ENCODE data around the gene LMX1B.
A peak's percentile ranks its signal among the peaks of the same experiment; 100 is the strongest.
"Not testable (repeated sequence)": the region's sequence is repeated elsewhere in the genome, so short reads cannot be mapped to it uniquely, and the experiment has no call there.

Gene LMX1B

GRCh38 chr9:126700296-126700695, 86.6 kb downstream of the LMX1B start:
- DNase-seq: peak; percentile 37

- DNase-seq: peak; percentile 22
Measured at GRCh38 chr9:126700903-126701812, 87.4 kb downstream of the LMX1B start.

- peak; percentile 25 for DNase-seq
Measured at GRCh38 chr9:126701813-126702140, 88.0 kb downstream of the LMX1B start.

- peak; percentile 45 for DNase-seq
Measured at GRCh38 chr9:126702151-126703001, 88.6 kb downstream of the LMX1B start.

GRCh38 chr9:126703002-126703865, 89.5 kb downstream of the LMX1B start:
- DNase-seq: no peak

GRCh38 chr9:126703866-126704156, 90.1 kb downstream of the LMX1B start:
- DNase-seq: no peak

GRCh38 chr9:126704157-126704891, 90.6 kb downstream of the LMX1B start:
- peak; percentile 47 for DNase-seq

GRCh38 chr9:126704892-126705766, 91.4 kb downstream of the LMX1B start:
- DNase-seq: peak; percentile 87

- peak; percentile 44 for DNase-seq
Measured at GRCh38 chr9:126705767-126706697, 92.3 kb downstream of the LMX1B start.

- DNase-seq: no peak
Measured at GRCh38 chr9:126706698-126707053, 92.9 kb downstream of the LMX1B start.

- no peak for DNase-seq
Measured at GRCh38 chr9:126707083-126707482, 93.4 kb downstream of the LMX1B start.

- not testable (repeated sequence) for DNase-seq
Measured at GRCh38 chr9:126707712-126708111, 94.0 kb downstream of the LMX1B start.

GRCh38 chr9:126708178-126708577, 94.5 kb downstream of the LMX1B start:
- no peak for DNase-seq

- no peak for DNase-seq
Measured at GRCh38 chr9:126709241-126709640, 95.5 kb downstream of the LMX1B start.

- no peak for DNase-seq
Measured at GRCh38 chr9:126715382-126715781, 101.7 kb downstream of the LMX1B start.

- DNase-seq: not testable (repeated sequence)
Measured at GRCh38 chr9:126717441-126717840, 103.7 kb downstream of the LMX1B start.

GRCh38 chr9:126719618-126720031, 105.9 kb downstream of the LMX1B start:
- DNase-seq: peak; percentile 87

- no peak for DNase-seq
Measured at GRCh38 chr9:126720036-126720435, 106.3 kb downstream of the LMX1B start.

- no peak for DNase-seq
Measured at GRCh38 chr9:126720661-126721563, 107.2 kb downstream of the LMX1B start.
